ENCODE data around the gene RYR2.

DNA sequence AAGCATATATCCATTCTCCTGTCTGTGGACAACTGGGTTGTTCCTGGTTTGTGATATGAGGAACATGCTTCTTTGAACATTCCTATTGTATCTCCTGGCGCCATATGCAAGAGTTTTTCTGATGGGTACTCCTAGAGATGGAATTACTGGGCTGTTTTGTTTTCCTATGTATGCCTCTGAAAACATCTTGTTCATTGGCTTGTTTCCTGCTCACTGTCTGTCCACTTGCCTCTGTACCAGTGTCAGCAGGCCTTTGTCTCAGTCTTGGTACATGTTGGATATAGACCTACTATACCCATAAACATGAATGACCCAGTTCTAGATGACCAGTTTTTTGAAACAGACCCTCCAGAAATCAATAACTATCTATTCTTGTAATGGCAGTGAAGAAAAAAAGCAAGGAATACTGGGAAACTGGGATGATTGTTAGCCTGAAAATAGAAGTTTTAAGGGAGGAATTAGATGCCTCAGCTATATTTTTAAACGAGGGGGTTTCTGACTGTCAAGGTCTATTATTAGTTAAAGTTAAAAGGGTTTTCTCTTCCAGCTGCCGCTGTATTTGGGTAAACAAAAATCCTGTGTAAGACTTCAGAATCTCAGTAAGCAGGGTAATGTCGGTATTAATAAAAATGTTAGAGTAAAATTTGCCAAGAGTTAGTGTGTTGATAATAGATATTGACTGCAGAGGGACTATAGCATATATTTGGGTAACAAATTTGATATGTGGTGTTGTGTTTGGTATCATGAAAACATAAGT is 103.6 kb downstream of the RYR2 start:
- no peak for TF ChIP-seq ELF4 (IDR thresholded peaks at IDR 0.05)
- no peak for TF ChIP-seq NFRKB (IDR thresholded peaks at IDR 0.05)
- TF ChIP-seq TARDBP (IDR thresholded peaks at IDR 0.05) = no peak
- no peak for TF ChIP-seq FOXM1 (IDR thresholded peaks at IDR 0.05; ENCODE audit: borderline replicate concordance)
- TF ChIP-seq BHLHE40 (IDR thresholded peaks at IDR 0.05; ENCODE audit: borderline replicate concordance) = no peak
- no peak for TF ChIP-seq FOXA1 (IDR thresholded peaks at IDR 0.05)
- TF ChIP-seq SP1 (IDR thresholded peaks at IDR 0.05) = no peak
- no peak for TF ChIP-seq ARNT (IDR thresholded peaks at IDR 0.05)
- no peak for TF ChIP-seq FOXK2 (IDR thresholded peaks at IDR 0.05)
- no peak for TF ChIP-seq SUZ12 (IDR thresholded peaks at IDR 0.05)
- no peak for TF ChIP-seq LEF1 (IDR thresholded peaks at IDR 0.05; ENCODE audit: borderline replicate concordance)

Measured in HEK293T (cell line).